Medulla oblongata (tissue), 1 donor: Measurements from ENCODE around the gene PLD2.
"Not testable (repeated sequence)": the region's sequence is repeated elsewhere in the genome, so short reads cannot be mapped to it uniquely, and the experiment has no call there.

Source experiments
- DNase-seq: peaks from one replicate; pipeline ENCODE4 v3.0.0-alpha.2; 2015; ENCODE audit errors: extremely low spot score

The PLD2 gene

GRCh38 chr17:4856937-4857314, 50.0 kb downstream of the PLD2 start:
- DNase-seq = peak; percentile 77

DNA sequence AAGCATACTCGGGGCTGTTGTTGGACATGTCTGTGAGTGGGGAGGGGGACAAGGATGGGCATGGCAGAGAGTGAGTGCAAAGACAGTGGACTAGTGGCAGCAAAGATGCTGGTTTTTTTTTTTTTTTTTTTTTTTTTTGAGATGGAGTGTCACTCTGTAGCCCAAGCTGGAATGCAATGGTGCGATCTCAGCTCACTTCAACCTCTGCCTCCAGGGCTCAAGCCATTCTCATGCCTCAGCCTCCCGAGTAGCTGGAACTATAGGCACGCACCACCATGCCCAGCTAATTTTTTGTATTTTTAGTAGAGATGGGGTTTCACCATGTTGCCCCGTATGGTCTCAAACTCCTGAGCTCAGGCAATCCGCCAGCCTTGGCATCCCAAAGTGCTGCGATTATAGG, 50.4 kb downstream of the PLD2 start:
- not testable (repeated sequence) for DNase-seq

GRCh38 chr17:4858068-4858881, 51.3 kb downstream of the PLD2 start:
- peak; percentile 93 for DNase-seq

DNA sequence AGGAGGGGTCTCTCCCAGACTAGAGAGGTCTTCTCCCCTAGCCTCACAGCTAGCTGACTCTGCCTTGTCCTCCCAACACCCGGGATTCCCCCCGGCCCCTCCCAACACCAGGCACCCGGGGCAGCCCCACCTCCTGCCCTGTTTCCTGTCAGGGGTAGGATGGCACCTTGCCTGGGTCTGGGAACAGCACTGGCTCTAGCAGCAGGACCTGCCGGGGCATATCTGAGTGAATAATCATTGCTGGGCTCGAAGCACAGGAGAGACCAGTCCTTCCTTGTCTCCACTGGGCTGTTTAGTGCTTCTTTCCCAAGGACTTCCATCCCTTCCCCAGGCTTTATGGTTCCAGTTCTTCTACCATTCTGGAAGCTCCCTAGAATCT, 51.9 kb downstream of the PLD2 start:
- peak; percentile 76 for DNase-seq

DNA sequence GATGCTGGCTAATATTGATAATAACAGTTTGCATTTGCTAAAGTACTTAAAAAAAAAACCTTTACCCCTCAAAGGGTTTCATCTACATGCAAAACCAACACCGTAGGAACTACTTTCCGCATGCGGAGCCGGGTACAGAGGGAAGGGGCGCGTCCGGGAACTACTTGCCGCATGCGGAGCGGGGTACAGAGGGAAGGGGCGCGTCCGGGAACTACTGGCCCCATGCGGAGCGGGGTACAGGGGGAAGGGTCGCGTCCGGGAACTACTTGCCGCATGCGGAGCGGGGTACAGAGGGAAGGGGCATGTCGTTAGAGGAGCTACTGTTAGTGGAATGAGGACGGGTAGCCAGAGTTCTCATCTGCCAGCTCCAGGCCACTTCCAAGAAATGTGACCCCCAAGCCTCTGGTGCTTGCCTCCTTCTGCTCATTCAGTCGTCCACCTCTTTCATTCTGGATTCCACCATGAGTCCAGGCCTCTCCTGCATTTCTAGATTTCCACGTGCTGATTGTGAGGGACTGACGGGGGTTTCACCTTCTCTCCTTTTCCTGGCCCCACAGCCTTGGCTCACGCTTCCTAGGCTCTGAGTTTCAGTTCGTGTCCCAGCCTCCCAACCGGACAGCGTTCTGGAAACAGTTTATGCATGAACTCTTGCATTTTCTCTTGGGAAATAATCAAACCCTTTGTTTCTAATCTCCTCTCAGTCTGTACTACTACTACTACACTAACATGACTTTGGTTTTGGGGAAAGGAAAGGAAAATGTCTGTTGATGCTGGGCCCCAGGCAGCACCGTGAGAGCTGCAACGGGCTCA, 53.1 kb downstream of the PLD2 start:
- DNase-seq = peak; percentile 66

GRCh38 chr17:4860651-4861050, 53.7 kb downstream of the PLD2 start:
- DNase-seq = no peak

- peak; percentile 35 for DNase-seq
Observed at GRCh38 chr17:4861052-4861451, 54.1 kb downstream of the PLD2 start.

DNA sequence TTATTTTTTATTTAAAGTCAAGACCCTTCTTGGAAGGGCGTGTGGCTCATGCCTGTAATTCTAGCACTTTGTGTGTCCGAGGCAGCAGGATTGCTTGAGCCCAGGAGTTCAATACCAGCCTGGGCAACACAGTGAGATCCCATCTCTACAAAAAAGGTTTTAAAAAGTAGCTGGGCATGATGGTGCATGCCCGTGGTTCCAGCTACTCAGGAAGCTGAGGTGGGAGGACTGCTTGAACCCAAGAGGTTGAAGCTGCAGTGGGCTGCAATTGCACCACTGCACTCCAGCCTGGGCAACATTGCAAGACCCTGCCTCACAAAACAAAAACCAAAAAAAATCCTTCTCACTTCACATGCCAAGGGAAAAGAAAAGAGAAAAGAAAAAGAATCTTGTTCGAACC, 55.8 kb downstream of the PLD2 start:
- no peak for DNase-seq

DNA sequence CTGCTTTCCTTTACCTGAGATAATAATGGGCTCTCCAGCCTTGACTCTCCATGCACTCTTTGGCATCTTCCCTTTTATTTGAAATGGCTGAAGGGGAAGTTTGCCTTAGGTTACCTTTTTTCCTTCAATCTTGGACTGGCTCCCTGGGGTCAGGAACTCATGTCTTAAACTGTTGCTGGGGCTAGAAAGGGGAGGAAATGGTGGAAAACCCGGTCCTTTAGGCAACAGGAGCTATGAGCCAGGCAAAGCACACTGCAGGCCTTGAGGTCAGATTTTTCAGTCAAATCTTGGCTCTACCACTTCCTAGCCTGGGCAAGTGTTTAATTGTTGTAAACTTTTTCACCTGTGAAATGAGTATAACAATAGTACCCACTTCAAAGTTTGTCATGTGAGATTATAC, 56.4 kb downstream of the PLD2 start:
- peak; percentile 2 for DNase-seq

DNA sequence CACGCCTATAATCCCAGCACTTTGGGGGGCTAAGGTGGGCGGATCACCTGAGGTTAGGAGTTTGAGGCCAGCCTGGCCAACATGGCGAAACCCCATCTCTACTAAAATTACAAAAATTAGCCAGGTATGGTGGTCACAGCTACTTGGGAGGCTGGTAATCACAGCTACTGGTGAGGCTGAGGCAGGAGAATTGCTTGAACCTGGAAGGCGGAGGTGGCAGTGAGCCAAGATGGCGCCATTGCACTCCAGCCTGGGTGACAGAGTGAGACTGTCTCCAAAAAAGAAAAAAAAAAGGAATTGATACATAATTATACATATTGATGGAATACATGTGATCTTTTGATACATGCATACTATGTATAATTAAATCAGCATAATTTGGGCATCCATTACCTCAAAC, 60.6 kb downstream of the PLD2 start:
- DNase-seq = not testable (repeated sequence)

- DNase-seq = not testable (repeated sequence)
Observed at GRCh38 chr17:4869058-4869998, 62.4 kb downstream of the PLD2 start.

- DNase-seq = no peak
Observed at GRCh38 chr17:4870855-4871254, 63.9 kb downstream of the PLD2 start.

DNA sequence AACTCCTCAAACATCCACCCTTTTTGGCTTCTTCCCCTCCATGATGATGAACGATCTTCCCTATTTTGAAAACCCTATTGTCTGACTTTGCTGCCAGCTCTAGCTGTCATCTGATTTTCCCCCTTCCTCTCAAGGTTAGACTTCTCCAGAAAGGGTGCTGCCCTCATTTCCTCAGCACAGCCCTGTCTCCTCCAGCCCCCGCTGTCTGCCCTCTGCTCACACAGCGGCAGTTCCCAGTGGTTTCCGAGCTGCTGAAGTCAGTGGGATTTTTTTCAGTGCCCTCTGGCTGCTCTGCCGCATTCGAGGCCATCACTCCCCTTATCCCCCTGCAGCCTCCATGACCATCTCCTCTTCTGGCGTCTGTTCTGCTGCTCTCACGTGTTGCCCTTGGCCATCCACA, 65.8 kb downstream of the PLD2 start:
- DNase-seq = peak; percentile 88
